ENCODE data around the gene BRINP1.

The BRINP1 gene

DNA sequence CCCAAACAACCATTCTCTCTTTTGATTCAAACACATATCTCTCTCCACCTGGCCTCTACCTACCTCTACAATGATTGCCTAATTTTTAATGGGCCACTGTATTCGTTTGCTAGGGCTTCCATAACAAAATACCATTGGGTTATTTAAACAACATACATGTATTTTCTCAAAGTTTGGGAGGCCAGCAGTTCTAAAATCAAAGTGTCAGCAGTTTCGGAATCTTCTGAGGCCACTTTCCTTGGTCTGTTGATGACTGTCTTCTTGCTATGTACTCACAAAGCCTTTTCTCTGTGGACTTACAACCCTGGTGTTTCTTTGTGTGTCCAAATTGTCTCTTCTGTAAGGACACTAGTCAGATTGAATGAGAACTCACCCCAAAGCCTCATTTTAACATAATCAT is 214.7 kb downstream of the BRINP1 start:
- TF ChIP-seq, protein P1, sequence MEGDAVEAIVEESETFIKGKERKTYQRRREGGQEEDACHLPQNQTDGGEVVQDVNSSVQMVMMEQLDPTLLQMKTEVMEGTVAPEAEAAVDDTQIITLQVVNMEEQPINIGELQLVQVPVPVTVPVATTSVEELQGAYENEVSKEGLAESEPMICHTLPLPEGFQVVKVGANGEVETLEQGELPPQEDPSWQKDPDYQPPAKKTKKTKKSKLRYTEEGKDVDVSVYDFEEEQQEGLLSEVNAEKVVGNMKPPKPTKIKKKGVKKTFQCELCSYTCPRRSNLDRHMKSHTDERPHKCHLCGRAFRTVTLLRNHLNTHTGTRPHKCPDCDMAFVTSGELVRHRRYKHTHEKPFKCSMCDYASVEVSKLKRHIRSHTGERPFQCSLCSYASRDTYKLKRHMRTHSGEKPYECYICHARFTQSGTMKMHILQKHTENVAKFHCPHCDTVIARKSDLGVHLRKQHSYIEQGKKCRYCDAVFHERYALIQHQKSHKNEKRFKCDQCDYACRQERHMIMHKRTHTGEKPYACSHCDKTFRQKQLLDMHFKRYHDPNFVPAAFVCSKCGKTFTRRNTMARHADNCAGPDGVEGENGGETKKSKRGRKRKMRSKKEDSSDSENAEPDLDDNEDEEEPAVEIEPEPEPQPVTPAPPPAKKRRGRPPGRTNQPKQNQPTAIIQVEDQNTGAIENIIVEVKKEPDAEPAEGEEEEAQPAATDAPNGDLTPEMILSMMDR (IDR thresholded peaks at IDR 0.05): no peak
- Histone ChIP-seq H3K4me1 (ENCODE audit: control insufficient read depth in 1 of 2, insufficient read depth in 1 of 2, low read depth in 1 of 2, low read length in 1 of 2) (no peaks in the 10 kb centered on the region), H3K4me3 (ENCODE audit: low read depth in 1 of 2, low read length in 1 of 2) (no peak overlapping the region), H3K9me3 (no peaks in the 10 kb centered on the region), H3K27ac (no peak overlapping the region), H3K27me3 (no peaks in the 10 kb centered on the region), H3K36me3 (no peaks in the 10 kb centered on the region)

DNA sequence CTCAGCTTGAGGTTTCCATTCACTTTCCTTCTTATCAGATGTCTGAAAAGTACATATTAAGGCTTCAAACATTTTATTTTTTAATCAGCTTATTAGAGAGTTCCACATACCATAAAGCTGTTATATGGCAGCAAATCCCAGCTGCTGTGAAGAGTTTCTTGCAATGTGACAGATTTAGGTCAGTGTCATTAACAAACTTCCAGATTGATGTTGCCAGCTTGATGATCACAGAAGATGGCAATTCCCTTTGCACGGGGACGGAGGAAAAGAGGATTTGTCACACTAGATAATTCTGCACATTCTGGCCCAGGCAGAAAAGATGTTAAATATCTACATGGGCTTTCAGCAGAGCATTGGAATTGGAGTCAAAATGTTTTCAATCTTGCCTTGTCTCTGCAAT is 215.8 kb downstream of the BRINP1 start:
- Histone ChIP-seq H3K27me3 (no peaks in the 10 kb centered on the region), H3K4me1 (ENCODE audit: control insufficient read depth in 1 of 2, insufficient read depth in 1 of 2, low read depth in 1 of 2, low read length in 1 of 2) (no peaks in the 10 kb centered on the region), H3K27ac (no peak overlapping the region), H3K4me3 (ENCODE audit: low read depth in 1 of 2, low read length in 1 of 2) (no peak overlapping the region), H3K36me3 (no peaks in the 10 kb centered on the region), H3K9me3 (no peaks in the 10 kb centered on the region)
- TF ChIP-seq, protein P1 (IDR thresholded peaks at IDR 0.05): no peak

DNA sequence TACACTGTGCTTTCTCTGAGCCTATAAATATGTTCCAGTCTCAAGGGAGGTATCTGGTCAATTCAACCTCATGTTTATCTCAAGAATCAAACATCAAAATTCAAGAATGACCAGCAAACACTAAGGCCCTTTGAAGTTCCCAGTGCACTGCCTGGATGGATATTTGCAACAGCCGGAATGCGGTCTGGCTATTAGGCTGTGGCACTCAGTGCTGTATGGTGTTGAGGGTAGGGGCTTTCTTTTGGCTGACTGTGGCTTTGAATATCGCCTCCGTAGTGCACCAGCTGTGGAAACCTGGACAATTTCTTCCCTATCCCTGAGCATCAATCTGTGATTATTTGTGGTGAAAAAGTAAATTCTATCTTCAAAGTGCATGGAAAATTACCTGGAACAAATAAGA is 220.4 kb downstream of the BRINP1 start:
- Histone ChIP-seq H3K9me3 (no peaks in the 10 kb centered on the region), H3K36me3 (no peaks in the 10 kb centered on the region), H3K27me3 (no peaks in the 10 kb centered on the region), H3K4me1 (ENCODE audit: control insufficient read depth in 1 of 2, insufficient read depth in 1 of 2, low read depth in 1 of 2, low read length in 1 of 2) (no peaks in the 10 kb centered on the region), H3K4me3 (ENCODE audit: low read depth in 1 of 2, low read length in 1 of 2) (no peak overlapping the region), H3K27ac (no peak overlapping the region)
- TF ChIP-seq, protein P1 (IDR thresholded peaks at IDR 0.05): no peak

DNA sequence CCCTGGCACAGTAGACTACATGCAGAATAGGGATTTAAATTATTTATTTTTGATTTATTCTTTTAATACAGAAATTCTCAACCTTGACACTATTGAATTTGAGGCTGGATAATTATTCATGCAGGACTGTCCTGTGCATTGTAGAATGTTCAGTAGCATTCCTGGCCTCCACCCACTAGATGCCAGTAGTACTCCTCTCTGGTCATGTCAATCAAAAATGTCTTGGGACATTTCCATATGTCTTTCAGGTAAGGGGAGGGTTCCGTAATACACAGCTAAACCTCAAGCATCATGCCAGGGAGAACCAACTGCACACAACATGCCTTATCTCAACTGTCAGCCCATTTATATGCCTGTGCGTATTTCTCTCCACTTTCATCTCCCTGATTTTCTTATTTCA is 231.8 kb downstream of the BRINP1 start:
- TF ChIP-seq, protein P1 (IDR thresholded peaks at IDR 0.05): no peak
- no peaks in the 10 kb centered on the region for H3K27me3 ChIP-seq
- H3K27ac ChIP-seq: no peak overlapping the region
- H3K4me3 ChIP-seq (ENCODE audit: low read depth in 1 of 2, low read length in 1 of 2): no peak overlapping the region
- no peaks in the 10 kb centered on the region for H3K36me3 ChIP-seq
- H3K9me3 ChIP-seq: no peaks in the 10 kb centered on the region
- no peaks in the 10 kb centered on the region for H3K4me1 ChIP-seq (ENCODE audit: control insufficient read depth in 1 of 2, insufficient read depth in 1 of 2, low read depth in 1 of 2, low read length in 1 of 2)

DNA sequence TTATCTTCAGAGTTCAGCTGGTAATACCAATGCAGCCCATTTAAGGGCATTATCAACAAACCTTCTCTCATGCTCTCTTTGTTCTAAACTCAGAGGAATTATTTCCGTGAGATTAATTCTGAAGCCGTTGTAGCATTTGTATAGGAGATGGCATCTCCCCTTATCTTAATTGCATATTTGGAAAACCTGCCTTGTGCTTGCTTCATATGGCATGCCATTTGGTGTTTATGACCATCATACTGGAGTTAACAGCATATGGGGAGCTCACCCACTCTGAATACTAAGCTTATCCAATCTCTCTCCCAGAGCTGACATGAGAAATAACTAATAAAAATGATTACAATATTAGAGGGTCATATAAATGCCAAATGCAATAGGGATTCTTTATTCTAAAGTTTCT is 243.2 kb downstream of the BRINP1 start:
- H3K4me1 ChIP-seq (ENCODE audit: control insufficient read depth in 1 of 2, insufficient read depth in 1 of 2, low read depth in 1 of 2, low read length in 1 of 2): no peaks in the 10 kb centered on the region
- H3K36me3 ChIP-seq: no peaks in the 10 kb centered on the region
- no peak overlapping the region for H3K4me3 ChIP-seq (ENCODE audit: low read depth in 1 of 2, low read length in 1 of 2)
- H3K27me3 ChIP-seq: no peaks in the 10 kb centered on the region
- TF ChIP-seq, protein P1 (IDR thresholded peaks at IDR 0.05): no peak
- H3K9me3 ChIP-seq: no peaks in the 10 kb centered on the region
- no peak overlapping the region for H3K27ac ChIP-seq

DNA sequence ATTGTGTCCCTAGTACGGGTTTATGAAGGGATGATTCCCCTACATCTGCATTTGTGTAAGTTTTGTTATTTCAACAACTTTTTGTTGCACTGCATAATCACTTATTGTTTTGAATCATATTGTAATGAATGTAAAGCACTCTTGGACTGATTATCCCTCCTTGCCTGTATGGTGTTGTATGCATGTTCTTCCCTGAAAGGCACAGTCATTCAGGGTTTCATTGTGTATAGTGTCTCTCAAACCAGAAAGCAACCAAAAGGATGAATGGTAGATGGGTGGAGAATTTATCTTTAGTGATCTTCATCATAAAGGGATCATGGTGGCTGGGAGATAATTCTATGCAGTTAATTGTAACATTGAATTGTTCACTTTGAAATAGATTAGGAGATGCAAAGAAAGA is 247.3 kb downstream of the BRINP1 start:
- Histone ChIP-seq H3K4me1 (ENCODE audit: control insufficient read depth in 1 of 2, insufficient read depth in 1 of 2, low read depth in 1 of 2, low read length in 1 of 2) (no peaks in the 10 kb centered on the region), H3K36me3 (no peaks in the 10 kb centered on the region), H3K4me3 (ENCODE audit: low read depth in 1 of 2, low read length in 1 of 2) (no peak overlapping the region), H3K27me3 (no peaks in the 10 kb centered on the region), H3K9me3 (no peaks in the 10 kb centered on the region), H3K27ac (no peak overlapping the region)
- TF ChIP-seq, protein P1 (IDR thresholded peaks at IDR 0.05): no peak
